Activated CD4-positive, alpha-beta T cell treated with anti-CD3 and anti-CD28 coated beads for 24 hours (primary cell): ENCODE measurements around the gene LMNB1.
A peak's percentile ranks its signal among the peaks of the same experiment; 100 is the strongest.
"Not testable (repeated sequence)": the region's sequence is repeated elsewhere in the genome, so short reads cannot be mapped to it uniquely, and the experiment has no call there.

Source experiments
- DNase-seq, 2 donors: peaks; one replicate each; pipeline ENCODE4 v3.0.0-alpha.2; 2020; ENCODE audit warnings: low read depth in 2 of 2

Gene LMNB1

GRCh38 chr5:126826619-126827215 lies 49.8 kb downstream of the LMNB1 start:
- DNase-seq = no peak

- no peak for DNase-seq
Measured at GRCh38 chr5:126829098-126829497, 52.2 kb downstream of the LMNB1 start.

GRCh38 chr5:126830061-126830460 lies 53.1 kb downstream of the LMNB1 start:
- no peak for DNase-seq

DNA sequence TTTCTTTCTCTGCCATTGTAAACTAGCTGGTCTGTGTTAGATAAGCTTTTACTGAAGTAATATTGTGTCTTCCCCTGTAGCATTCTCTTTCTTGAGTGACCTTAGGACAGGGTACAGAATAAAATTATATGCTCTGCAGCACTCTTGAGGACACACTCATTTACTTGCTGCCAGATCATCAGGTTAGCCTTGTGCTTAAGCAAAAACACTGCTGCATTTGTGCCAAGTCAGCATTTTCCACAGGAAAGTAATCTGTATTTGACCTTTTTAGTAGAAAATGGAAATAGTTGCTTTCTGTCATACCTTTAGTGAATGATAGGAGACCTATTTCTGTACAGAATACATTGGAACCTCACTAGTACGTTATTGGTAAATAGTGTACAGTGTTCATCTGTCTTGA lies 54.2 kb downstream of the LMNB1 start:
- DNase-seq = no peak

DNA sequence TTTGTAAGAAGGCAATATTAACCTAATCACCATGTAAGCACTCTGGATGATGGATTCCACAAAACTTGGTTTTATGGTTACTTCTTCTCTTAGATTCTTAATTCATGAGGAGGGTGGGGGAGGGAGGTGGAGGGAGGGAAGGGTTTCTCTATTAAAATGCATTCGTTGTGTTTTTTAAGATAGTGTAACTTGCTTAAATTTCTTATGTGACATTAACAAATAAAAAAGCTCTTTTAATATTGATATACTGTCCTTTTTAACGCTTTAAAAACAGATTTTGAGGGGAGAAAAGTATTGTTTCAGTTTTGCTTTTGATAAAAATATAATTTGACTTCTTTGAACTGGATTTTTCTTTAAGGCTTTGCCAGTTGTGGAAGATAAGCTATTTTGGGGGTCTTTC lies 59.8 kb downstream of the LMNB1 start:
- no peak for DNase-seq

GRCh38 chr5:126837242-126837641 lies 60.3 kb downstream of the LMNB1 start:
- DNase-seq = no peak

GRCh38 chr5:126837906-126838539 lies 61.1 kb downstream of the LMNB1 start:
- no peak for DNase-seq

- not testable (repeated sequence) for DNase-seq
Measured at GRCh38 chr5:126839407-126839806, 62.5 kb downstream of the LMNB1 start.

DNA sequence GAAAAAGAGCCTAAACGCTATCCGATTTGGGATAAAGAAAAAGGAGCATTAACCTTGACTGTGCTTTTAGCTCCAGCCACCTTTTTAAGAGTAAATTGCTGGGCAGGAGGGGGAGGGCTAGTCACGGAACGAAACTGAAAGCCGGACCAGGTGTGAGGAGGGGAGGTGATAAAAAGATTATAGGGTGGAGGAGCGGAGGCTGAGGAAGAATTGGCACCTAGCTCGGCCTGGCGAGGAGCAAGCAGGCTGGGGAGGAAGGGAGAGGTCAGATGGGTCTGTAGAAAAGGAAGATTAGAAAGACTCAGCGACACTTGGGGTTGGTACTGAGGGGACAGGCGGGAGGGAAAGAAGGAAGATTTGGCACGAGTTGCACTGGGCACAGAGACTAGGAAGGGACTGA lies 66.4 kb downstream of the LMNB1 start:
- DNase-seq = not testable (repeated sequence)

DNA sequence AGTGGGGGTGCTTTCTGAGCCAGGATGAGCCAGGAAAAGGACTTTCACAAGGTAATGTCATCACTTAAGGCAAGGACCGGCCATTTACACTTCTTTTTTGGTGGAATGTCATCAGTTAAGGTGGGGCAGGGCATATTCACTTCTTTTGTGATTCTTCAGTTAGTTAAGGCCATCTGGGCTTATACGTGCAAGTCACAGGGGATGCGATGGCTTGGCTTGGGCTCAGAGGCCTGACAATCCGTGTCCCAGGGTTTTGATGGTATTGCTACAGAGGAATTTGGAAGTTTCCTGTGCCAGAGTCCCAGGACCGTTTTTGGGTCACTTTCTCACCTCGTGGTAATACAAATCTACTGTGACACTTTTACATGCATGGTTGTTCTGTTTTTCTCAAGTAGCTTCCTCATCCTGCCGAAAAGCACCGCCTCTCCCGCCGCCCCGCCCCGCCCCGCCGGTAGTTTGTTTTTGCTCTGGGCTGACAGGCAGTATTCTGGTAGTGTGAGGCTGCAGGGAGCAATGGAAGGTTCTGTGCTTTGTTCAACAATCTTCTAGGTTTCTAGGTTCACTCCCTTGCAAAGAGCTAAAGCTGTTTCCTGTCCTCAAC lies 68.6 kb downstream of the LMNB1 start:
- peak; percentile 29 to 43 for DNase-seq

DNA sequence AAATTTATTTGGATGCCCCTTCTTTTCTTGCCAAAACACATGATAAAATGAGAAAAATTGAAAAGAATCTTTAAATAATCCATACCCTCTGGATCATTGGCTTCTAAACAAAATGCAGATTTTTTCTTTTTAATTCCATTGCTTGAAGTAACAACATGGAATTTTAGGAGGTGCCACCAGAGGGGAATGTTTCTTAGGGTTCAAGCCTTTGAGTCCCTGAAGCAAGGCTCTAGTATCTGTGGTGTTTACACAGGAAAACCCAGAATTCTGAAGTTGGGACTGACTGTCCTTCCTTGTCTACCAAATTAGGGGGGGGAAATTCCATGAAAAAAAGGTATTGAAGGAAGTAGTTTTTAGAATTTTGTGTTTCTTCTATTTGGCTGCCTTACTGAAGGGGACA lies 69.4 kb downstream of the LMNB1 start:
- no peak for DNase-seq

DNA sequence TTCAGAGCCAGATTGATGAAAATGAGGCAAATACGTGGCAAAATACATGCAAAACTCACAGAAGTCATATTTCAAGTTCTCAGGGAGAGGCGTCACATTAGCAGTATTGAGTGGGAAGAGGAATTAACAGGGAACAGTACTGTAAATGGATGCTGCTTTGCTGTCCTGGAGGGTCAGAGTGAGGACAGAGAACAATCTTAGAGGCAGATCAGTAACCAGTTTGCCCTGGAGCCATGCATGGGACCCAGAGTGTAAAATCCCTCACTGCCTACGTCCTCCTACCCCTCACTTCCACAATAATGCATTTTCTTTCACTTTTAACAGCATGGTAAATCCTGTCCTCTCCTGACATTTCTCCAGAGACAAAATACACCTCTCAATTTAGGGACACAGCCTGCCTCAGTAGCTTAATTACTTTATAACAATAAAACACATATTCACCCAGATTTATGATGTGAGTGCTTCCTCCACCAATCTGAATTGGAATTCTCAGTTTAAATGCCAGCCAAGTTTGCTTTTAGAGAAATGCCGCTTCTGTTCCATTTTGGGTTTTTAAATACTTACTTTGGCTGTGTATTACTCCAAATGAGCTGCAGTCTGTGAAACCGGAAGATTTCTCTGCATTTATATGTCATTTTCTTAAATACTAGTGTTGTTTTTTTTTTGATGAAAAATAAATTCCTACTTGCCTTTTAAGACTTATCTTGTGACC lies 70.0 kb downstream of the LMNB1 start:
- DNase-seq = no peak

DNA sequence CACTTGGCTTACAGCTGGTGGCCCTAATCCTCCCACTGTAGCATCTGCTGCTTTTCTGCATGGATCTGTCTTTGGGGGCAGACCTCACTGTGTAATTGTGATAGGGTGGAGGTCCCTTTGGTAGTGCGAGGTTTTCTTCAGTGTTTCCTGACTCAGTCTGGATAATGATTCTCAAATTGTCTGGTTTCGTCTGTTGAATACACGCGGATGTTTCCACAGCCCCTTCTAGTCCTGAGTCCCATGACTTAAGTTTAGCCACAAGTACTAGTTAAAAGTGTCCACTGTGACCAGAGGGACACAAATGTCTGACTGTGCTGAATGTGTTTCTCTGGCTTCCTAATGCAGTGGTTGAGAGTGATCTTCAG lies 70.5 kb downstream of the LMNB1 start:
- DNase-seq = no peak

GRCh38 chr5:126847826-126848251 lies 70.9 kb downstream of the LMNB1 start:
- DNase-seq = no peak

DNA sequence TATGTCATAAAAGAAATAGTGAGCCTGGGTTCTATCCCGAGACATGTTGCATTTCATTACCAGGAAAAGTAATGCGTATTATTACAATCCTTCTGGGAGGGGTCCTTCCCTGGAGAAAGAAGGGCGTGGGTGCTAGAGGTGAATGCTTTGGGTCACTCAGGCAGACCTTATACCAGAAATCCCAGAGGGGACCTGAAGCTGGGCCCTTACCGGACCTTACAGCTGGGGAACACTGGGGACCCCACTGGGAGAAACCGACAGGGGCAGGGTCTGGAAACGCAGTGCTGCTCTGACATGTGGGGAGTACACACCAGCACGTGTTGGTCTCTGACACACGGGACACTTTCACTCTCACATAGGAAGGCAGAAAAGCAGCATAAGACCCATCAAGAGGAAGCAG lies 71.3 kb downstream of the LMNB1 start:
- no peak for DNase-seq

- no peak for DNase-seq
Measured at GRCh38 chr5:126849101-126849678, 72.3 kb downstream of the LMNB1 start.

DNA sequence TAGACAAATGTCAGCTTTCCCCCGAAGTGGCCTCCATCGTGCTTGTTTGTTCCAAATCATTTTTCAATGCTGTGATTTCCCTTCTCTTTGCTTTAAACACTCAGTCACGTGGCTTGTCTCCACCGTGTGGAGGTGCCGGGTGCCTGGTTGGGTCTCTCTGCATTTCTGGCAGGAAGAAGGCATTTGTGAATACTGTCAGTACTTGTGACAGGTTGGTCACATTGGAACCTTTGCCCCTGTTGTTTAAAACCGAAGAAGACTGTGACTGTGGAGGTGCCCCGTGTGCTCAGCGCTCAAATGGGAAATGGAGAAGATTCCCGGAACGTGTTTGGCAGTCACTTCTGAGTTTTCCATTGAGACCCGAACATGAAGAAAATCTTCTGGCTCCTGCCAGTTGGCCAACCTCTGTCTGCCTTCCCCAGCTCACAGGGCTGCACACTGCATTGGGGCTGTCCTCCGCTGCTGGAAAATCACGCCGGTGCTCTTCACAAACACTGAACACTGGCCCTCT lies 74.6 kb downstream of the LMNB1 start:
- DNase-seq = no peak

GRCh38 chr5:126852091-126852571 lies 75.2 kb downstream of the LMNB1 start:
- no peak for DNase-seq

DNA sequence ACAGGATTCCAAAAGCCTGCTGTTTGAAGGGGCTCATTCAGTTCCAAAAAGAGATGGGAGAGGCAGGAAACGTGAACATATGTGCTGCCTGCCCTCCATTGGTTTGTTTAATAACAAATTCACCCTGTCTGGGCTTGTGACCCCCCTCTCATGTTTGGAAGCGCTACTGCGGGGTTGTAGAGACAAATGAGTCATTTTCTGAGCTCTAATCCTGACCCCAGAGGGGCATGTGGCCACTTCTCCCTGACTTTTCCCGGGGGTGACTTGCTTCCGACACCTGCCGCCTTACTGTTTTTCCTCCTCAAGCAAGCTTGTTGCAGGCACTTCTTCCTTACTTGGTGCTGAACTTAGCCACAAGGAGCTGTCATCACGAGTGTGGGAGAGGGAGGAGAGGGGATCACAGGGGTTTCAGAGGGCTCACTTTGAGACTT lies 75.9 kb downstream of the LMNB1 start:
- no peak for DNase-seq

- DNase-seq = not testable (repeated sequence)
Measured at GRCh38 chr5:126853541-126854307, 76.8 kb downstream of the LMNB1 start.

GRCh38 chr5:126854526-126855110 lies 77.7 kb downstream of the LMNB1 start:
- no peak for DNase-seq
